ENCODE results near the gene TMEM132E.

- TF ChIP-seq, protein P1, sequence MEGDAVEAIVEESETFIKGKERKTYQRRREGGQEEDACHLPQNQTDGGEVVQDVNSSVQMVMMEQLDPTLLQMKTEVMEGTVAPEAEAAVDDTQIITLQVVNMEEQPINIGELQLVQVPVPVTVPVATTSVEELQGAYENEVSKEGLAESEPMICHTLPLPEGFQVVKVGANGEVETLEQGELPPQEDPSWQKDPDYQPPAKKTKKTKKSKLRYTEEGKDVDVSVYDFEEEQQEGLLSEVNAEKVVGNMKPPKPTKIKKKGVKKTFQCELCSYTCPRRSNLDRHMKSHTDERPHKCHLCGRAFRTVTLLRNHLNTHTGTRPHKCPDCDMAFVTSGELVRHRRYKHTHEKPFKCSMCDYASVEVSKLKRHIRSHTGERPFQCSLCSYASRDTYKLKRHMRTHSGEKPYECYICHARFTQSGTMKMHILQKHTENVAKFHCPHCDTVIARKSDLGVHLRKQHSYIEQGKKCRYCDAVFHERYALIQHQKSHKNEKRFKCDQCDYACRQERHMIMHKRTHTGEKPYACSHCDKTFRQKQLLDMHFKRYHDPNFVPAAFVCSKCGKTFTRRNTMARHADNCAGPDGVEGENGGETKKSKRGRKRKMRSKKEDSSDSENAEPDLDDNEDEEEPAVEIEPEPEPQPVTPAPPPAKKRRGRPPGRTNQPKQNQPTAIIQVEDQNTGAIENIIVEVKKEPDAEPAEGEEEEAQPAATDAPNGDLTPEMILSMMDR (IDR thresholded peaks at IDR 0.05): no peak
- TF ChIP-seq POLR2A (IDR thresholded peaks at IDR 0.05): no peak
Measured at GRCh38 chr17:34683390-34683789, 104.0 kb downstream of the TMEM132E start.
